IPS-18a (cell line): ENCODE measurements around the gene LRRC7.

Experiments
- H3K27ac ChIP-seq: one replicate; pipeline ENCODE4 v1.5.1; 2013; ENCODE audit warnings: low read length
- H3K27me3 ChIP-seq: one replicate; pipeline ENCODE4 v1.6.1; 2013; ENCODE audit warnings: mild to moderate bottlenecking, low read length; ENCODE audit not compliant: control insufficient read depth, insufficient read depth
- H3K36me3 ChIP-seq: one replicate; pipeline ENCODE4 v1.6.1; 2013; ENCODE audit warnings: low read depth, low read length; ENCODE audit not compliant: control insufficient read depth
- H3K4me1 ChIP-seq: one replicate; pipeline ENCODE4 v1.6.1; 2013; ENCODE audit warnings: low read depth, low read length; ENCODE audit not compliant: control insufficient read depth
- H3K4me3 ChIP-seq: one replicate; pipeline ENCODE4 v1.5.1; 2013; ENCODE audit warnings: low read length
- H3K9ac ChIP-seq: one replicate; pipeline ENCODE4 v1.6.1; 2013; ENCODE audit warnings: mild to moderate bottlenecking, low read length, moderate library complexity
- H3K9me3 ChIP-seq: one replicate; pipeline ENCODE4 v1.6.1; 2013; ENCODE audit warnings: low read depth, low read length; ENCODE audit not compliant: control insufficient read depth

The LRRC7 gene

DNA sequence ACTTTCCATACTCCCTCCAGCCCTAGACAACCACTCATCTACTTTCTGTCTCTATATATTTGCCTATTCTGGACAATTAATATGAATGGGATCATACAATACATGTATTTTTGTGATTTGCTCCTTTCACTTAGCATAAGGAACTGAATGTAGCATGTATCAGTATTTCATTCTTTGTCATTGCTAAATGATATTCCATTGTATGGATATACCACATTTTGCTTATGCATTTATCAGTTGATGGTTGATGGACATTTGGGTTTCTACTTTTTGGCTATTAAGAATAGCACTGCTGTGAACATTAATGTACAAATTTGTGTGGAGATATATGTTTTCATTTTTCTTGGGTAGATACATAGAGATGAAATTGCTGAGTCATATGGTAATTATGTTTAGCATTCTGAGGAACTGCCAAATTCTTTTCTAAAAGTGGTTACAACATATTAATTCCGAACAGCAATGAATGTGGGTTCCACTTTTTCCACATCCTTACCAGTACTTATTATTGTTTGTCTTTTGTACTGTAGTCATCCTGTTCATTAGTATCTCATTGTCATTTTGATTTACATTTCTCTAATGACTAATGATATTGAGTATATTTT is 516.7 kb downstream of the LRRC7 start:
- Histone ChIP-seq H3K36me3 (no peaks in the 10 kb centered on the region), H3K27me3 (no peaks in the 10 kb centered on the region), H3K9ac (no peak overlapping the region), H3K27ac (no peak overlapping the region), H3K4me3 (no peak overlapping the region), H3K4me1 (no peaks in the 10 kb centered on the region), H3K9me3 (no peaks in the 10 kb centered on the region)

- no peak overlapping the region for H3K9ac ChIP-seq
- H3K27me3 ChIP-seq, result no peaks in the 10 kb centered on the region
- H3K4me1 ChIP-seq, result no peaks in the 10 kb centered on the region
- no peaks in the 10 kb centered on the region for H3K9me3 ChIP-seq
- H3K36me3 ChIP-seq, result no peaks in the 10 kb centered on the region
- H3K4me3 ChIP-seq, result no peak overlapping the region
- H3K27ac ChIP-seq, result no peak overlapping the region
These were observed 517.8 kb downstream of the LRRC7 start for GRCh38 chr1:70085521-70085920.

GRCh38 chr1:70086897-70087296 is 519.2 kb downstream of the LRRC7 start:
- Histone ChIP-seq H3K9me3 (no peaks in the 10 kb centered on the region), H3K4me1 (peaks cover 3% of the 10 kb centered on the region), H3K27ac (no peak overlapping the region), H3K9ac (no peak overlapping the region), H3K36me3 (no peaks in the 10 kb centered on the region), H3K27me3 (no peaks in the 10 kb centered on the region), H3K4me3 (no peak overlapping the region)

DNA sequence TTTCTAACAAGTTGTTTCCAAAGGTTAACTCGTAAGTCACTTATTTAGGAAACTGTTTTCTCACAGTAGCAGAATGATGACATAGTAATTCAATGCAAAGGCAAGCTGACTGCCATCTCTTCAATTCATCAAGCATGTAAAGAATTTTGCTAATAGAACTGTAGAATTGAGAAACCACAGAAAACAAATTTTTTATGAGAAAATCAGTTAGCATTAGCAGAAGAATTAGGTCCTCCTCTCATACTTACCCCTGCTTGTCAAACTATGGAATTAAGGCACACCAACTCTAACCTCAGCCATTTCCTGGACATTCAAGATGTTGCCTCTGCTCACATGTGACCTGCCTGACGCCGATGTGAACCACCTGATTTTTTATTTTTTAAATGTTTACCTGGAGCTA is 522.4 kb downstream of the LRRC7 start:
- no peaks in the 10 kb centered on the region for H3K9me3 ChIP-seq
- H3K4me3 ChIP-seq, result no peak overlapping the region
- no peak overlapping the region for H3K9ac ChIP-seq
- no peaks in the 10 kb centered on the region for H3K27me3 ChIP-seq
- H3K4me1 ChIP-seq, result peaks cover 8% of the 10 kb centered on the region
- H3K27ac ChIP-seq, result no peak overlapping the region
- no peaks in the 10 kb centered on the region for H3K36me3 ChIP-seq

DNA sequence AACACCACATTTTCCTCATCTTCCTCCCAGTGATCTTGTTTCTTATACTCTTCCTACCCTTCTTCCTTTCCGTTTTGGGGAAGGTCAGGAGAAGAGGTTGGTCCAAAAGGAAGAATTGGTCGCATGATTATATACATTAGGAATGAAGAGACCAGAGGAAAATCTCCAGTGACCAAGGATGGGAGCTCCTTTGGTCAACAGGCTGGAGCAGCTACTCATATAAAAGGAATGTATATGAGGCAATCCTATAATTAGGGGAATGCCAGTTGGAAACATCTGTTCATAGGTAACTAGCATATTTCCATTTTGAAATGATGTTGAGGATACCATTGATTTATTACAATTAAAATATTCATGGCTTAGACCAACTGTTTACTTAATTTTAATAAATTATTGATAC is 523.2 kb downstream of the LRRC7 start:
- H3K4me3 ChIP-seq, result no peak overlapping the region
- H3K27ac ChIP-seq, result no peak overlapping the region
- no peaks in the 10 kb centered on the region for H3K36me3 ChIP-seq
- no peaks in the 10 kb centered on the region for H3K9me3 ChIP-seq
- H3K4me1 ChIP-seq, result peaks cover 8% of the 10 kb centered on the region
- H3K27me3 ChIP-seq, result no peaks in the 10 kb centered on the region
- no peak overlapping the region for H3K9ac ChIP-seq

DNA sequence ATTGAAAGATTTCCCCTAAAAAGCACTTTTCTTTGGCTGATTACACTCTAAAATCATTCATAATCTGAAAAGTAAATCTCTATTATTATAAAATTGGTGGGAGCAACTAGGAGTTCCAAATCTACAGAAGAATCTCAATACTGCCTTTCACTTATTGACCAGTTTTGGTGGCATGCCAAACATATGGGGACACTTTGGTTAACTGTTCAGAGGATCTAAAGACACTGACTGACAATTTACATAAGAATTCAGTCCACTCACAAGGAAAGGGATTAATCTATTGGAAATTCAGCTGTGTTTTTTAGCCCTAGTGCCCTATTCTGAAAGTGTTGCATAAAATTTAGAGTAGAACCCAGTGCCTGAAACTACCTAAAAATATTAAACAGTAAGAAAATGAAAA is 524.1 kb downstream of the LRRC7 start:
- Histone ChIP-seq H3K27me3 (no peaks in the 10 kb centered on the region), H3K4me3 (no peak overlapping the region), H3K9ac (no peak overlapping the region), H3K9me3 (no peaks in the 10 kb centered on the region), H3K27ac (no peak overlapping the region), H3K36me3 (no peaks in the 10 kb centered on the region), H3K4me1 (peaks cover 8% of the 10 kb centered on the region)

GRCh38 chr1:70092526-70092925 is 524.8 kb downstream of the LRRC7 start:
- Histone ChIP-seq H3K9me3 (no peaks in the 10 kb centered on the region), H3K36me3 (no peaks in the 10 kb centered on the region), H3K4me1 (peaks cover 8% of the 10 kb centered on the region), H3K27ac (no peak overlapping the region), H3K4me3 (no peak overlapping the region), H3K9ac (no peak overlapping the region), H3K27me3 (no peaks in the 10 kb centered on the region)

DNA sequence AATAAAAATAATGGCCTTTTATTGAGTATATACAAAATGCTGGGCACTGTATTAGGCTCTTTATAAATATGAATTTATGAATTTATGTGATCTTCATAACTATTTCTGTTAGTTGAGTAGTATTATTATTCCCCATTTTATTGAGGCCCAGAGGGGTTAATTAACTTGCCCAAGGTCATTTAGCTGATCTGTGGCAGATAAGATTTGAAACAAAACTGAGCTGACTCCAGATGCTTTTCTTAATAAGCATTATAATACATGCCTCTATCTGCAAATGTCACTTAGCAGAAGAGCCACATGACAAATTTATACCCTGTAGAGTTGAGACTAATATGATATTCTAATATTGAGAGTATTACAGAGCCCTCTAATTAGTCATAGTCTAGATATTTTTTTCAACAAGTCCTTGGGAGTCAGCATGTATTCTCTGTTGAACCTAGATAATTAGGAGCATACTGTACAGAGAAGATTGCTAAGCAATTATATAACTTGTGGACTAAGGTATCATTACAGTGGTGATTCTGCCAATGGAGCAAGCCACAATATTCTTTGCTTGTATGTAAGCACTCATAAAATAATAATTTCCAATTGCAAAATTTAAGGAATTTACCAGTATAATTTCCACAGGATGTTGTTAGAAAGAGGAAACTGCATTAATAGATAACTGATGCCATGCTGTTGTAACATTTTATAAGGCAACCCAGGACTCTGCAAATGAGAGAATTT is 525.7 kb downstream of the LRRC7 start:
- no peak overlapping the region for H3K27ac ChIP-seq
- no peaks in the 10 kb centered on the region for H3K27me3 ChIP-seq
- H3K9me3 ChIP-seq, result no peaks in the 10 kb centered on the region
- no peaks in the 10 kb centered on the region for H3K36me3 ChIP-seq
- H3K4me3 ChIP-seq, result no peak overlapping the region
- no peak overlapping the region for H3K9ac ChIP-seq
- H3K4me1 ChIP-seq, result peaks cover 8% of the 10 kb centered on the region

DNA sequence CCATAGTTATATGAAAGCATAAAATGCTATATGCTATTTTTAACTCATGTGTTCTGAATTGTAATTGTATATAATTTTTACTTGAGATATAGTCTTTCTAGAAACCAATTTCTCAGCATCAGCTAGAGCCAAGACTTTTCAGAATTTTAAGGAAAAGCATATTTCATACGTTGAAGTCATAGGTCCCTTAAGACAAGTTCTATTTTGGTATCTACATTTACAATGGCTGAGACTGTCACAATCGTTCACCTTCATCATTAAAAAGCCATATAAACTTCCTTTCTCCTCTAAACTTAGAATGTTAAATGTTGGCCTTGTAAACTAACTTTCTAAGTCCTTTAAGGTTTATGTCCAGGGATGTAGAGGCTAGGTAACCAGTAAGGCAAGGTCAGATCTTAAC is 533.5 kb downstream of the LRRC7 start:
- H3K27me3 ChIP-seq, result no peaks in the 10 kb centered on the region
- H3K4me1 ChIP-seq, result no peaks in the 10 kb centered on the region
- no peak overlapping the region for H3K4me3 ChIP-seq
- H3K27ac ChIP-seq, result no peak overlapping the region
- H3K9me3 ChIP-seq, result no peaks in the 10 kb centered on the region
- no peak overlapping the region for H3K9ac ChIP-seq
- no peaks in the 10 kb centered on the region for H3K36me3 ChIP-seq

GRCh38 chr1:70101774-70102173 is 534.1 kb downstream of the LRRC7 start:
- no peak overlapping the region for H3K27ac ChIP-seq
- no peaks in the 10 kb centered on the region for H3K4me1 ChIP-seq
- no peaks in the 10 kb centered on the region for H3K9me3 ChIP-seq
- H3K4me3 ChIP-seq, result no peak overlapping the region
- no peaks in the 10 kb centered on the region for H3K27me3 ChIP-seq
- no peak overlapping the region for H3K9ac ChIP-seq
- H3K36me3 ChIP-seq, result no peaks in the 10 kb centered on the region

- Histone ChIP-seq H3K36me3 (no peaks in the 10 kb centered on the region), H3K4me3 (no peak overlapping the region), H3K9ac (no peak overlapping the region), H3K27me3 (no peaks in the 10 kb centered on the region), H3K9me3 (no peaks in the 10 kb centered on the region), H3K27ac (no peak overlapping the region), H3K4me1 (no peaks in the 10 kb centered on the region)
These were observed 536.0 kb downstream of the LRRC7 start for GRCh38 chr1:70103770-70104169.

GRCh38 chr1:70109241-70109640 is 541.5 kb downstream of the LRRC7 start:
- H3K36me3 ChIP-seq, result no peaks in the 10 kb centered on the region
- no peaks in the 10 kb centered on the region for H3K27me3 ChIP-seq
- no peak overlapping the region for H3K4me3 ChIP-seq
- no peaks in the 10 kb centered on the region for H3K4me1 ChIP-seq
- H3K9ac ChIP-seq, result no peak overlapping the region
- no peak overlapping the region for H3K27ac ChIP-seq
- H3K9me3 ChIP-seq, result no peaks in the 10 kb centered on the region
